ENCODE data around the gene SHISA8.
A peak's percentile ranks its signal among the peaks of the same experiment; 100 is the strongest.

GRCh38 chr22:41917903-41918791 lies 3.3 kb upstream of the SHISA8 start:
- TF ChIP-seq POLR2A (IDR thresholded peaks at IDR 0.05) (no peak), CTCF (IDR thresholded peaks at IDR 0.05 in 8 of 11, conservative IDR thresholded peaks at IDR 0.05 in 3 of 11) (no peak), POLR2AphosphoS5 (IDR thresholded peaks at IDR 0.05) (peak; percentile 78 to 86 (median 79))

All from spleen (tissue), 7 donors.